H1 (cell line): Measurements from ENCODE around the gene ABCG5.

Experiments
- HDAC6 ChIP-seq: IDR thresholded peaks from one replicate; pipeline ENCODE4 v1.7.1; 2012; ENCODE audit warnings: low read depth, mild to moderate bottlenecking, inconsistent platforms, low read length, moderate library complexity
- TF ChIP-seq, protein P1 (sequence below), 3 experiments: IDR thresholded peaks; 1 replicate in 2 of 3; 2 replicates in 1 of 3; pipeline versions ENCODE4 v1.5.1 to v1.6.1; 2011; ENCODE audit warnings: low read length in 3 of 3, mild to moderate bottlenecking in 3 of 3, inconsistent platforms in 2 of 3, low read depth in 1 of 3, moderate library complexity in 1 of 3; ENCODE audit not compliant: insufficient read depth in 1 of 3; ENCODE audit errors: control extremely low read depth in 1 of 3

DNA sequence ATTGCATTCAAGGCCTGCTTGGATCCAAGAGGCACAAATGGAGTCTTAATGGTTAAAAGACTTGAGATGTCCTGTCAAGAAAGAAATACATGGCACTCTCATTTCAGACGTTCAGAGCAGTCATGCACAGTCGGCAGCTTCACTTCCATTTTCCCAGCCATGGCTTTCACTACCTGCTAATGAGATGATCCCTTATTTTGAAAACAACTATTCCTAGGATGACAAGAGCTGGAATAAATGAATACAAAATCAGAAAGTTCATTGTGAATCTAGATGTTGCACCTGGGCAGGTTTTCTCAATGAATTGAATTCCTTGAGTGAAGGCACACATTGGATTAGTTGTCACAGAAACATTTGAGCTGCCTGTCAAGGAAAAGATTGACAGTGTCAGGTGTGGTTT is 25.7 kb downstream of the ABCG5 start:
- no peak for TF ChIP-seq HDAC6
- TF ChIP-seq, protein P1, sequence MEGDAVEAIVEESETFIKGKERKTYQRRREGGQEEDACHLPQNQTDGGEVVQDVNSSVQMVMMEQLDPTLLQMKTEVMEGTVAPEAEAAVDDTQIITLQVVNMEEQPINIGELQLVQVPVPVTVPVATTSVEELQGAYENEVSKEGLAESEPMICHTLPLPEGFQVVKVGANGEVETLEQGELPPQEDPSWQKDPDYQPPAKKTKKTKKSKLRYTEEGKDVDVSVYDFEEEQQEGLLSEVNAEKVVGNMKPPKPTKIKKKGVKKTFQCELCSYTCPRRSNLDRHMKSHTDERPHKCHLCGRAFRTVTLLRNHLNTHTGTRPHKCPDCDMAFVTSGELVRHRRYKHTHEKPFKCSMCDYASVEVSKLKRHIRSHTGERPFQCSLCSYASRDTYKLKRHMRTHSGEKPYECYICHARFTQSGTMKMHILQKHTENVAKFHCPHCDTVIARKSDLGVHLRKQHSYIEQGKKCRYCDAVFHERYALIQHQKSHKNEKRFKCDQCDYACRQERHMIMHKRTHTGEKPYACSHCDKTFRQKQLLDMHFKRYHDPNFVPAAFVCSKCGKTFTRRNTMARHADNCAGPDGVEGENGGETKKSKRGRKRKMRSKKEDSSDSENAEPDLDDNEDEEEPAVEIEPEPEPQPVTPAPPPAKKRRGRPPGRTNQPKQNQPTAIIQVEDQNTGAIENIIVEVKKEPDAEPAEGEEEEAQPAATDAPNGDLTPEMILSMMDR (IDR thresholded peaks at IDR 0.05; ENCODE audit: control extremely low read depth in 1 of 3, insufficient read depth in 1 of 3, low read depth in 1 of 3, low read length in 3 of 3) = no peak
